Head of caudate nucleus (tissue), 42 donors: ENCODE measurements around the gene LBHD2.

Experiments used
- DNase-seq, 42 donors: peaks; one replicate each; pipeline versions ENCODE4 v3.0.0 to v3.0.0-alpha.2; 2020 to 2021; ENCODE audit warnings: mixed read lengths in 7 of 42
- intact Hi-C: fragments of 100-400 bp; cut with DNase I; formaldehyde crosslinking; loops from one replicate; pipeline ENCODE4 v1.15.0; 2022

Gene LBHD2

DNA sequence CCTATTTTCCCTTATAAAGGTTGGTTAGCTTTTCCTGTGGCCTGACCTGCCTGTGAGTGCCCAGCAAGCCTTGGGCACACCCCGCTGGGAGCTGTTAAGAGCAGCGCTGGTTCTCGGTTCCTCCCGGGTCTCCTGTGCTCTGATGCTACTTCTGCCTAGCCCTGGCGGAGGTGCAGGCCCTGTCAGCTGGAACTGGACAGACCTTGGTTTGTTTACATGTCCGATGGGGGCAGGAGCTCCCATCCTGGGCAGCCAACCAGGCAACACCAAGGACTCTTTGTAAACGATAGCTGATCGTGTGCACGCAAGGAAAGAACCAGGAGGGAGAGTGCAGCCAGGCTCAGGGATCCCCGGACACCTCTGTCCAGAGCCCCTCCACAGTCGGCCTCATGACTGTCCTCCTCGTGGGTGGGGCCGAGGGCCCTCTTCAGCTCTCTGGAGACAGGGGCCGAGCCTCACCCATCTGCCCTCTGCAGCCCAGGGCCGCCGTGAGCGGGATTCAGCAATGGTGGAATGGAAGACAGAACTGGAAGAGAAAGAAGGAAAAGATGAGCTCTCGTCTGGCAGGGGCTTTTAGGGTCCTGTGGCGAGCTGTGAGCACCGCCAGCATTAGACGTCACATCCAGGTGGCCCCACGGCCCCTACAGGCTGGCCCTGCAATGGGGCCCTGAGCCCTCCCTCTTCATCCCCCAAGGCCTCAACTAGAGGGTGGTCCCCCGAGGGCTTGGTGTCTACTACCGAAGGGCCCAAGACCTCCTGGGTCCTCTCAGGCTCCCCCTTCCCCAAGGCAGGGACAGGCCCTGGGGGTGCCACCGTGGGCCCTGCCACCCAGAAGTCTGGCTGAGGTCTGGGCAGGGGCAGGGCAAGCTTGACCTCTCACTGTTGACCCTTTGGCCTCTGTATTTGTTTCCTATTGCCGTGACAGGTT is 51.6 kb downstream of the LBHD2 start:
- intact Hi-C loops, result no loop called here
- DNase-seq, result no peak

DNA sequence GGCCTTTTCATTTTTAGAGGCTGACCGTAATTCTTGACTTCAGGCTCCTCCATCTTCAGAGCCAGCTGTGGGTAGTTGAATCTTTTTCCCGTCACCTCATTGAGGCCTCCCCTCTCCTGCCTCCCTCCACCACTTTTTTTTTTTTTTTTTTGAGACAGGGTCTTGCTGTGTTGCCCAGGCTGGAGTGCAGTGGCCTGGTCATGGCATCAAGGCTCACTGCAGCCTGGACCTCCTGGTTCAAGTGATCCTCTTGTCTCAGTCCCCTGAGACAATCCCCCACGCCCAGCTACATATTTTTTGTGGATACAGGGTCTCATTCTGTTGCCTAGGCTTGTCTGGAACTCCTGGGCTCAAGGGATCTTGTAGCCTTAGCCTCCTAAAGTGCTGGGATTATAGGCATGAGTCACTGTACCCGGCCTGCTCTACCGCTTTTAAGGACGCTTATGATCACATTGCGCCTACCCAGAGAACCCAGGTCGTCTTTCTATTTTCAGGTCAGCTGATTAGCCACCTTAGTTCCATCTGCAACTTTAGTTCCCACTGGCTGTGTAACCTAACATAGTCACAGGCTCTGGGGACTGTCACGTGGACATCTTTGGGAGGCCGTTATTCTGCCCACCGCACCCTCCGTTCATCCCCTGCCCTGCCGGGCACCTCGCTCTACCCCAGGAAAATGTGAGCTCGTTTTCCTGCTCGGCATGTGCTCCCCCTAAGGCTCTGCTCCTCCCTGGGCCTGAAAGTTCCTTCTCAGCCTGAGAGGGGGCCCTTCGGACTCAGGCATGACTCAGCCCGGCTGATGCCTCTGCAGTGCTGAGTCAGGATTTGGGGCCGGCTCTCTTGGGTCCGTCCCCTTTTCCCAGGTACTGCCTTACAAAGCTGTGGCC is 52.6 kb downstream of the LBHD2 start:
- peak in 26 of 42 donors; percentile 26 to 82 (median 53) for DNase-seq

DNA sequence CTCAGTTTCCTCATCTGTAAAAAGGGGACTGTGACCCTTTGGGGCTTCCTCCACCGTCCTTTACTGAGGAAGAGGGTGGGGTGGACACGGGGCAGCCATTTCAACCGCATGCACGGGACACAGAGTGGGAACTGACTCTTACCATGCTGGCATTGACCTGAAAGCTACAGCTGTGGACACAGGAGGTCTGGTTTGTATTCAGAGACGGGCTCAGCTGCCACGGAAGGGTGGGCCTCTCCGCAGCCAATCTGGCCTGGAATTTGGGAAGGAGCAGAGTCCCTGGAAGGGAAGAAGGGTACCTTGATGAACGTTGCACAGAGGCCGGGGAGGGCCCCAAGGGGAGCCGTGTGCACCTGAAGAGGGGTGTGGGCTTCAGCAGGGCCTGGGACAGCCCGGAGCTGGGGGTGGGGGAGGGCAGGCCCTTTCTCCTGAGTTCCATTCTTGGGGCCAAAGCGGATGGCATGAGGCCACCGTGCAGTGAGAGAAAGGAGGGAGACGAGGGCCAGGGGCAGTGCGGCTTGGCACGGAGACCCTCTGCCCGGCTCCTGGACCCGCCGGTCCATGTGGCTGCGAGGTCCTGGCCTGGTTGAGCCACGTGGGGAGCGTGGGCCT is 53.8 kb downstream of the LBHD2 start:
- DNase-seq, result no peak
- intact Hi-C loops, result no loop called here

More for the DNA sequence above, 52.6 kb downstream of the LBHD2 start:
- intact Hi-C loops, result no loop called here

DNA sequence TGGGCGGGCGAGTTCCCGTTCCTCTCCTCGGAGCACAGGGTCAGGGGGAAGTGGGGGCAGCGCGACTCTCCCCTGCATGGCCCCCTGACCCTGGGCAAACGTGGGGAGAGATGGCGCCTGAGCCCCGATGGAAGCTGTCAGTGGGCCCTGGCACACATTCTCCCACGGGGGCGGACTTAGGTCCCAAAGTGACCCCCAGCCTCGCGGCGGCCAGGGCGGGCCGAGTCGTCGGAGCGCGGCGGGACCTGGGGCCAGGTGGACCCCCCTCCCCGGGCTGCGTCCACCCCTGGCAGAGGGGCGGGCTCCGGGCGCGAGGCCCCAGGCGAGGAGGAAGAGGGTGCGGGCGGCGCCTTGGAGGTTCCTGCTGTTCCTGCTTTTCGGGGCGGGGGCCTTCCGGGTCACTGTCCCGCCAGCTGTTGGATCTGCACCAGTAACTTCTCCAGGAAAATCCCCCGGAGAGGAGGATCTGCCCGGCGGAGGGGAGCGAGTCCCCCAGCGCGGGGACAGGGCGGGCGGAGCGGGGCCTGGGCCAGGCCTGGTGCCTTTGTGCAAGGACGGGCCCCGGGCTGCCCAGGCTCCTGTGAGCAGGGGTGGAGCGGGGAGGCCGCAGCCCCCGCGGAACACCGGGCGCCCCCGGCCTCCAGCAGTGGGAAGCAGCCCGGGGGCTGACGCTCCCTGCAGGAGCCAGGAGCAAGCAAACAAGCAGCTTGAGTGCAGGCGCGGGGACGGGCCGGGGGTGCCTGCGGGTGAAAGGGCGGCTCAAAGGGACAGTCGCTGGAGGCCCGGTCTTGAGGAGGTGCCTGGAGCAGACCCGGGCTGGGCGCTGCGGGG is 54.5 kb downstream of the LBHD2 start:
- intact Hi-C loops, result no loop called here
- peak in 16 of 42 donors; percentile 15 to 55 (median 42) for DNase-seq

DNA sequence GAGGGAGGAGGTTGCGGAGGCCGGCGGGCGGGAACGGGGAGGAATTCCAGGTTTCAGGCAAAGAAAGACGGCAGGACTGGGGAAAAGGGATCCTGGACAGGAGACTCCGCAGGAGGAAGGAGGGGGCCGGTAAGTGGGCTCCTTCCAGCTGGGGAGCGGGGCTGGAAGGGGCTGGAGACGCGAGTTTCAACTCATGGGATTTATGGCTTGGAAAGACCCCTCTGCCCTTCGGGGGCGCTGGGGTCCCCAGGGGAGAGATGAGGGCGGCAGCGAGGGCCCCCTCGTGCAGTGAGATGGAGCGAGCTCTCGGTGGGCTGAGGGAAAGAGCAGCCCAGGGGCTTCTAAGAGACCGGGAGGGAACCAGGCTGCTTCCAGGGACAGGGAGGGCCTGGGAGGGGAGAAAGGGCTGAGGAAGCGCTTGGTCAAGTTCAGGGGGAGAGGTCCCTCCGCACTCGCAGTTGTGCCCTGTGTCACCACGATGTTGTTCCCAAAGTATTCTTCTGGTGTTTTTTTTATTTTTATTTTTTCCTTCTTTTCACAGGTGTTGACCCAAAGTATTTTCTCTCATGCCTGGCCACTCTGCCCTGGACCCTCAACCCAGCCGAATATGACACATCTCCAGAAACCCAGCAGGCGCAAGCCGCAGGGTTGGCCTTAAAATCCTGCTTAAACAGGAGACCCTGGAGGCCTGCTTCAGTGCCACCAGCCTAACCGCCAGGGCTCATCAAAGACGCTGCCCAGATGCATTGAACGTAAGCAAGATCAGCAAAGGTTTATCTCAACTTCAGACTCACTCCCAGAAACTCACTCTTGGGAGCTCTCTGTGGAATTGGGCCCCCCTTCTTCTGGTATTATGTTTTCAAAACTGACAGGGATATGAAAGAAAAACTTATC is 55.4 kb downstream of the LBHD2 start:
- intact Hi-C loops, result no loop called here
- DNase-seq, result no peak
